ENCODE data around the gene ZNF684.

DNA sequence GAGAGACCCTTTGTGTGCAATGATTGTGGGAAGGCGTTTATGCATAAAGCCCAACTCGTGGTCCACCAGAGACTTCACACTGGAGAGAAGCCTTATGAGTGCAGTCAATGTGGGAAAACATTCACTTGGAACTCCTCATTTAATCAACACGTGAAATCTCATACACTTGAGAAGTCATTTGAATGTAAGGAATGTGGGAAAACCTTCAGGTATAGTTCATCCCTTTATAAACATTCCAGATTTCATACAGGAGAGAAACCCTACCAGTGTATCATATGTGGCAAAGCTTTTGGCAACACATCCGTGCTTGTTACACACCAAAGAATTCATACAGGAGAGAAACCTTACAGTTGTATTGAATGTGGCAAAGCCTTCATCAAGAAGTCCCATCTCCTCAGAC lies 15.5 kb downstream of the ZNF684 start:
- no peak for TF ChIP-seq EZH2phosphoT487 (IDR thresholded peaks at IDR 0.05; ENCODE audit: borderline replicate concordance)
- TF ChIP-seq, protein P1, sequence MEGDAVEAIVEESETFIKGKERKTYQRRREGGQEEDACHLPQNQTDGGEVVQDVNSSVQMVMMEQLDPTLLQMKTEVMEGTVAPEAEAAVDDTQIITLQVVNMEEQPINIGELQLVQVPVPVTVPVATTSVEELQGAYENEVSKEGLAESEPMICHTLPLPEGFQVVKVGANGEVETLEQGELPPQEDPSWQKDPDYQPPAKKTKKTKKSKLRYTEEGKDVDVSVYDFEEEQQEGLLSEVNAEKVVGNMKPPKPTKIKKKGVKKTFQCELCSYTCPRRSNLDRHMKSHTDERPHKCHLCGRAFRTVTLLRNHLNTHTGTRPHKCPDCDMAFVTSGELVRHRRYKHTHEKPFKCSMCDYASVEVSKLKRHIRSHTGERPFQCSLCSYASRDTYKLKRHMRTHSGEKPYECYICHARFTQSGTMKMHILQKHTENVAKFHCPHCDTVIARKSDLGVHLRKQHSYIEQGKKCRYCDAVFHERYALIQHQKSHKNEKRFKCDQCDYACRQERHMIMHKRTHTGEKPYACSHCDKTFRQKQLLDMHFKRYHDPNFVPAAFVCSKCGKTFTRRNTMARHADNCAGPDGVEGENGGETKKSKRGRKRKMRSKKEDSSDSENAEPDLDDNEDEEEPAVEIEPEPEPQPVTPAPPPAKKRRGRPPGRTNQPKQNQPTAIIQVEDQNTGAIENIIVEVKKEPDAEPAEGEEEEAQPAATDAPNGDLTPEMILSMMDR (IDR thresholded peaks at IDR 0.05 in 2 of 3, conservative IDR thresholded peaks at IDR 0.05 in 1 of 3; ENCODE audit: borderline replicate concordance in 1 of 3, insufficient read depth in 1 of 3, low read depth in 2 of 3, low read length in 2 of 3) = no peak
- TF ChIP-seq EZH2 (IDR thresholded peaks at IDR 0.05) = no peak
- no peak for TF ChIP-seq JUND (IDR thresholded peaks at IDR 0.05)
- no peak for TF ChIP-seq POLR2AphosphoS5 (IDR thresholded peaks at IDR 0.05; ENCODE audit: low read depth, low read length)
- TF ChIP-seq CEBPB (IDR thresholded peaks at IDR 0.05; ENCODE audit: low read depth) = no peak
- TF ChIP-seq POLR2A (IDR thresholded peaks at IDR 0.05; ENCODE audit: borderline replicate concordance, extremely low read depth, insufficient read depth, insufficient read length) = no peak

All from HCT116 (cell line).